Hematopoietic multipotent progenitor cell (in vitro differentiated cells): Measurements from ENCODE around the gene ADAMTS17. TPM values are rescaled to one million over a fixed set of nuclear protein-coding genes. Genes with fewer than 3 reads are reported as not detected.

Source experiments
- DNase-seq, 3 donors: peaks; one replicate each; pipeline ENCODE4 v3.0.0-alpha.2; 2011 to 2015; ENCODE audit warnings: low read depth in 2 of 3, low spot score in 2 of 3
- total RNA-seq: library from RNA; depleted of rRNA; stranded (reverse); fragments of >200 nt; gene quantifications from one replicate; pipeline ENCODE4 v1.2.3, GENCODE V29; 2012

The ADAMTS17 gene
- total RNA-seq, 1 donor = under 0.01 TPM

GRCh38 chr15:100281096-100281917 is 60.5 kb downstream of the ADAMTS17 start:
- no peak for DNase-seq

GRCh38 chr15:100279849-100280248 is 61.9 kb downstream of the ADAMTS17 start:
- DNase-seq = no peak

- DNase-seq = no peak
These were observed 62.3 kb downstream of the ADAMTS17 start for GRCh38 chr15:100279446-100279845.

GRCh38 chr15:100278596-100279380 is 63.0 kb downstream of the ADAMTS17 start:
- no peak for DNase-seq

- DNase-seq = no peak
These were observed 64.5 kb downstream of the ADAMTS17 start for GRCh38 chr15:100277087-100277855.

- DNase-seq = no peak
These were observed 65.3 kb downstream of the ADAMTS17 start for GRCh38 chr15:100276506-100276905.

GRCh38 chr15:100275641-100276040 is 66.1 kb downstream of the ADAMTS17 start:
- no peak for DNase-seq

- no peak for DNase-seq
These were observed 71.9 kb downstream of the ADAMTS17 start for GRCh38 chr15:100269831-100270230.

- no peak for DNase-seq
These were observed 75.6 kb downstream of the ADAMTS17 start for GRCh38 chr15:100266166-100266565.

GRCh38 chr15:100265641-100266035 is 76.1 kb downstream of the ADAMTS17 start:
- DNase-seq = no peak

- DNase-seq = no peak
These were observed 76.7 kb downstream of the ADAMTS17 start for GRCh38 chr15:100264994-100265640.

- no peak for DNase-seq
These were observed 77.9 kb downstream of the ADAMTS17 start for GRCh38 chr15:100263721-100264455.

GRCh38 chr15:100263031-100263430 is 78.7 kb downstream of the ADAMTS17 start:
- DNase-seq = no peak

GRCh38 chr15:100261302-100262240 is 80.2 kb downstream of the ADAMTS17 start:
- no peak for DNase-seq

- DNase-seq = no peak
These were observed 82.5 kb downstream of the ADAMTS17 start for GRCh38 chr15:100259266-100259665.

GRCh38 chr15:100256970-100257650 is 84.7 kb downstream of the ADAMTS17 start:
- no peak for DNase-seq

GRCh38 chr15:100256101-100256969 is 85.4 kb downstream of the ADAMTS17 start:
- DNase-seq = no peak
